Hepatocyte (in vitro differentiated cells): ENCODE measurements around the gene NLRP10. TPM values are rescaled to one million over a fixed set of nuclear protein-coding genes. Genes with fewer than 3 reads are reported as not detected.
A peak's percentile ranks its signal among the peaks of the same experiment; 100 is the strongest.

ENCODE experiments used
- DNase-seq: peaks from one replicate; pipeline ENCODE4 v3.0.0-alpha.2; 2016; ENCODE audit warnings: low spot score
- H2AFZ ChIP-seq: fragments of 200-600 bp; sonication (generic); 2 replicates; pipeline ENCODE4 v1.6.0; 2016; ENCODE audit warnings: antibody characterized with exemption, mild to moderate bottlenecking
- H3K27ac ChIP-seq: fragments of 200-600 bp; sonication (generic); 2 replicates; pipeline ENCODE4 v1.5.1; 2016; ENCODE audit warnings: mild to moderate bottlenecking
- H3K27me3 ChIP-seq: fragments of 200-600 bp; sonication (generic); 2 replicates; pipeline ENCODE4 v1.6.1; 2016
- H3K36me3 ChIP-seq: fragments of 200-600 bp; sonication (generic); replicated peaks from 2 replicates; pipeline ENCODE4 v1.5.1; 2016; ENCODE audit warnings: low read depth; ENCODE audit not compliant: insufficient read depth
- H3K4me1 ChIP-seq: fragments of 200-600 bp; sonication (generic); 2 replicates; pipeline ENCODE4 v1.5.1; 2016; ENCODE audit warnings: mild to moderate bottlenecking, moderate library complexity; ENCODE audit not compliant: insufficient read depth
- H3K4me2 ChIP-seq: fragments of 200-600 bp; sonication (generic); 2 replicates; pipeline ENCODE4 v1.6.0; 2016
- H3K4me3 ChIP-seq: fragments of 200-600 bp; sonication (generic); 2 replicates; pipeline ENCODE4 v1.5.1; 2016; ENCODE audit warnings: mild to moderate bottlenecking
- H3K79me2 ChIP-seq: fragments of 200-600 bp; sonication (generic); 2 replicates; pipeline ENCODE4 v1.6.0; 2017; ENCODE audit warnings: mild to moderate bottlenecking
- H3K9me2 ChIP-seq: fragments of 200-600 bp; sonication (generic); replicated peaks from 2 replicates; pipeline ENCODE4 v1.6.0; 2017; ENCODE audit warnings: mild to moderate bottlenecking; ENCODE audit not compliant: insufficient read depth
- H3K9me3 ChIP-seq: fragments of 200-600 bp; sonication (generic); 2 replicates; pipeline ENCODE4 v1.5.1; 2016; ENCODE audit warnings: low read depth, mild to moderate bottlenecking
- H4K20me1 ChIP-seq: fragments of 200-600 bp; sonication (generic); 2 replicates; pipeline ENCODE4 v1.6.0; 2016; ENCODE audit warnings: mild to moderate bottlenecking; ENCODE audit not compliant: insufficient read depth, poor library complexity, severe bottlenecking
- EZH2 ChIP-seq: fragments of 200-600 bp; sonication (generic); IDR thresholded peaks from 2 replicates; pipeline ENCODE4 v1.6.1; 2016; ENCODE audit warnings: antibody characterized with exemption, mild to moderate bottlenecking, borderline replicate concordance
- EZH2phosphoT487 ChIP-seq: fragments of 200-600 bp; sonication (generic); IDR thresholded peaks from one replicate; pipeline ENCODE4 v1.6.1; 2018; ENCODE audit warnings: antibody characterized with exemption, mild to moderate bottlenecking, low read depth, moderate library complexity; ENCODE audit not compliant: unreplicated experiment, severe bottlenecking
- WGBS: methylation state at CpG from one replicate; pipeline ENCODE4 v1.1.6; 2016; ENCODE audit warnings: low lambda C conversion rate; ENCODE audit errors: missing lambda C conversion rate; 5-methylcytosine and 5-hydroxymethylcytosine counted together
- polyA plus RNA-seq: library from polyadenylated mRNA; unstranded; fragments of >200 nt; fragmentation: Nextera tagmentation; extraction: Ambion mirVana; gene quantifications from 2 replicates; pipeline ENCODE4 v1.2.1, GENCODE V29; 2016
- total RNA-seq: library from RNA; depleted of rRNA; stranded (reverse); fragments of >200 nt; gene quantifications from 2 replicates; pipeline ENCODE4 v1.2.3, GENCODE V29; 2014
- TF ChIP-seq, protein P1 (sequence below): fragments of 200-600 bp; sonication (generic); IDR thresholded peaks from 2 replicates; pipeline ENCODE4 v1.5.1; 2016; ENCODE audit warnings: antibody characterized with exemption, mild to moderate bottlenecking; ENCODE audit not compliant: poor library complexity

The NLRP10 gene
- total and polyA plus RNA-seq, 2 experiments from 2014 or later = 1.1 TPM; not detected in 1

DNA sequence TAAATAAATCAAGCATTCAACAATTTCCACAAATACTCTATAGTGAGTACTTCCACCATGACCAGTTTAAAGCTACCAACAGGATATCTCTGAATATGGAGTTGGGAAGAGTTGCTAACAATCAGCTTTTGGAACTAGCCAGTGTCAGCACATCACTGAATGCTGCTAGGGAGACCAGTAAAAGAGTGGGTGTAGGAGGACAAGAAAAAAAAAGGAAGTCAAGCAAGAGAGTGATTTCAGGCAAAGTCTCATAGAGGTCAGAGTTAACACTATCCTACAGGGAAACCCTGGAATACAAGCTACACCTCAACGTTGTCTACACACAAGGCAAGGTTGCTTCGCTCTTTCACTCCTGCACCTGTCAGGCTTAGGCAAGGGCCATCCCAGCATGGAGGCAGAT lies 46.1 kb upstream of the NLRP10 start:
- Histone ChIP-seq H3K4me1 (no peaks in the 10 kb centered on the region), H3K4me3 (no peak overlapping the region), H4K20me1 (no peaks in the 10 kb centered on the region), H3K36me3 (no peaks in the 10 kb centered on the region), H3K27me3 (peaks cover 24% of the 10 kb centered on the region), H3K9me2 (no peaks in the 10 kb centered on the region), H3K27ac (no peak overlapping the region), H3K79me2 (no peaks in the 10 kb centered on the region), H3K9me3 (no peaks in the 10 kb centered on the region), H2AFZ (no peak overlapping the region), H3K4me2 (no peak overlapping the region)
- 88% methylated on average over 2 of the region's 2 CpGs for WGBS
- DNase-seq = no peak
- TF ChIP-seq EZH2phosphoT487 = no peak
- TF ChIP-seq, protein P1, sequence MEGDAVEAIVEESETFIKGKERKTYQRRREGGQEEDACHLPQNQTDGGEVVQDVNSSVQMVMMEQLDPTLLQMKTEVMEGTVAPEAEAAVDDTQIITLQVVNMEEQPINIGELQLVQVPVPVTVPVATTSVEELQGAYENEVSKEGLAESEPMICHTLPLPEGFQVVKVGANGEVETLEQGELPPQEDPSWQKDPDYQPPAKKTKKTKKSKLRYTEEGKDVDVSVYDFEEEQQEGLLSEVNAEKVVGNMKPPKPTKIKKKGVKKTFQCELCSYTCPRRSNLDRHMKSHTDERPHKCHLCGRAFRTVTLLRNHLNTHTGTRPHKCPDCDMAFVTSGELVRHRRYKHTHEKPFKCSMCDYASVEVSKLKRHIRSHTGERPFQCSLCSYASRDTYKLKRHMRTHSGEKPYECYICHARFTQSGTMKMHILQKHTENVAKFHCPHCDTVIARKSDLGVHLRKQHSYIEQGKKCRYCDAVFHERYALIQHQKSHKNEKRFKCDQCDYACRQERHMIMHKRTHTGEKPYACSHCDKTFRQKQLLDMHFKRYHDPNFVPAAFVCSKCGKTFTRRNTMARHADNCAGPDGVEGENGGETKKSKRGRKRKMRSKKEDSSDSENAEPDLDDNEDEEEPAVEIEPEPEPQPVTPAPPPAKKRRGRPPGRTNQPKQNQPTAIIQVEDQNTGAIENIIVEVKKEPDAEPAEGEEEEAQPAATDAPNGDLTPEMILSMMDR = no peak
- TF ChIP-seq EZH2 = no peak

DNA sequence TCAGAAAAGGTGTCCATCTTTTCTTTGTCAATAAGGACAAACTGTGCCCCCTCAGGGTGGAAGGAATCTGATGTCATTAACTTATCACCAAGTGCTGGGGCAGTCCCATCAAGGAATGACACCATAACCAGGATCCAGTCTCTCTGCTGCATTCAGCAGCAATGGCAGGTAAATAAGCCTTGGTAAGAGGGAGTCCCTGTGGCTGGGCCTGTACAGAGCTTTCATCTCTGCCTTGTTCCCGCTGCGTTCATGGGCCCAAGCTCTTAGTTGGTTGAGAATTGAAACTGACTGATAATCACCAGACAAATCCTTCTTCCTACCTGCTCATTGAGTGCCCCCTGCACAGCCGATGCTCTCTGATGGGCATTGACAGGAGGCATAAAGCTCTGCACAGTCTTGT lies 44.6 kb upstream of the NLRP10 start:
- H3K9me2 ChIP-seq = no peaks in the 10 kb centered on the region
- TF ChIP-seq EZH2 (no peak), EZH2phosphoT487 (no peak)
- TF ChIP-seq, protein P1 = no peak
- no peak for DNase-seq
- H2AFZ ChIP-seq = no peak overlapping the region
- H3K27ac ChIP-seq = no peak overlapping the region
- WGBS = 83% methylated on average over 3 of the region's 3 CpGs
- no peaks in the 10 kb centered on the region for H4K20me1 ChIP-seq
- H3K27me3 ChIP-seq = peaks cover 9% of the 10 kb centered on the region
- no peaks in the 10 kb centered on the region for H3K4me1 ChIP-seq
- no peak overlapping the region for H3K4me2 ChIP-seq
- no peaks in the 10 kb centered on the region for H3K9me3 ChIP-seq
- no peak overlapping the region for H3K4me3 ChIP-seq
- H3K79me2 ChIP-seq = no peaks in the 10 kb centered on the region
- no peaks in the 10 kb centered on the region for H3K36me3 ChIP-seq

DNA sequence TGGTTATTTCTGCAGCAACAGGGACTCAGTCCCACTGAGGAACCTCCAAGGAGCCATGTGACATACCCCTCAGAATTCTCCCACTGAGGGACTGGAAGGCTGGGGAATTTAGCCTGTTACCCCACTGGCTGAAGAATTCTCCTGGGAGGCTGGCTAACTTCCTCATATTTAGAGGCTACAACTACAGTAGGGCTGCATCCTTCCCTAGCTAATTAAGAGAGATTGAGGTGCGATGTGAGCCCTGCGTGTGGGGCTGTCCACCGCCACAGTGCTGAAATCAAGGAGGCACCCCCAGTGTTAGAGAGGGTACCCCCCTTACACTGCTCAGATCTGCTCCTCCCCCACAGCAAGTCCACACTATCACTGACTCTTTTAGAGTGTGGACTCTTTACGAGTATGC lies 43.0 kb upstream of the NLRP10 start:
- Histone ChIP-seq H2AFZ (no peak overlapping the region), H3K4me3 (no peak overlapping the region), H3K27me3 (peaks cover 7% of the 10 kb centered on the region), H3K9me2 (no peaks in the 10 kb centered on the region), H4K20me1 (no peaks in the 10 kb centered on the region), H3K27ac (no peak overlapping the region), H3K36me3 (no peaks in the 10 kb centered on the region), H3K4me1 (no peaks in the 10 kb centered on the region), H3K9me3 (no peaks in the 10 kb centered on the region), H3K79me2 (no peaks in the 10 kb centered on the region), H3K4me2 (no peak overlapping the region)
- 73% methylated on average over 4 of the region's 4 CpGs for WGBS
- no peak for DNase-seq
- TF ChIP-seq EZH2phosphoT487 (no peak), EZH2 (no peak)
- TF ChIP-seq, protein P1 = no peak

DNA sequence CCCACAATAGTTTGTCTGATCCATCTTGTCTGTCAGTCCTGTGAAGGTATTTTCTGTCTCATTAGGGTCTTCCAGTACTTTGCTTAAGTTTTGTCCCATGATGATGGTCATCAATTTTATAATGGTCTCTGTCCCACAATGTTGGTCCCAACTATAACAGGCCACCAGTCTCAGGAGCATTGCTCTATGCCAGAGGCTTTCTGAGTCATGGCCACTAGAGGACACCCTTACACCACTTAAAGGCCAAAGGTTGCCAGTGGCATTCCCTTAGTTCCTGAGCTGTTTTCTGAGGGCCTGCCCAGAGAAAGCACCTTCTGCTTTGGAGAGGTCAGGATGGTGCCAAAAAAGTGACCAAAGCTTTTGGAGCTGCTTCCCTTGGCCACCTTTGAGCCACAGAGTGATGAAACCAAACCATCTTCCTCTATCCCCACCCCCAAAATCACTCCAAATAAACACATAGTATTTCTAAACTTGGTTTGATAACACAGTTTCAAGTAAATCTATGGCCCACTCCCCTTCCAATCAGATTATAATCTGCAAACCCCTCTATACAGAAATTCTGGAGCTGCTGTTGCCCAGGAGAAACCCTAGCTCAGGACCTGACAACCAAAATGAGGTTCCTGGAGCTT lies 41.2 kb upstream of the NLRP10 start:
- Histone ChIP-seq H3K36me3 (no peaks in the 10 kb centered on the region), H3K4me3 (no peak overlapping the region), H3K4me1 (no peaks in the 10 kb centered on the region), H3K79me2 (no peaks in the 10 kb centered on the region), H3K4me2 (no peak overlapping the region), H3K9me3 (no peaks in the 10 kb centered on the region), H2AFZ (no peak overlapping the region), H3K27me3 (peaks cover 3% of the 10 kb centered on the region), H3K9me2 (no peaks in the 10 kb centered on the region), H4K20me1 (no peaks in the 10 kb centered on the region), H3K27ac (no peak overlapping the region)
- TF ChIP-seq, protein P1 = peak; percentile 85
- TF ChIP-seq EZH2 = no peak
- DNase-seq = peak; percentile 83
